ENCODE results near the gene ECM2.
A peak's percentile ranks its signal among the peaks of the same experiment; 100 is the strongest.

Gene ECM2

DNA sequence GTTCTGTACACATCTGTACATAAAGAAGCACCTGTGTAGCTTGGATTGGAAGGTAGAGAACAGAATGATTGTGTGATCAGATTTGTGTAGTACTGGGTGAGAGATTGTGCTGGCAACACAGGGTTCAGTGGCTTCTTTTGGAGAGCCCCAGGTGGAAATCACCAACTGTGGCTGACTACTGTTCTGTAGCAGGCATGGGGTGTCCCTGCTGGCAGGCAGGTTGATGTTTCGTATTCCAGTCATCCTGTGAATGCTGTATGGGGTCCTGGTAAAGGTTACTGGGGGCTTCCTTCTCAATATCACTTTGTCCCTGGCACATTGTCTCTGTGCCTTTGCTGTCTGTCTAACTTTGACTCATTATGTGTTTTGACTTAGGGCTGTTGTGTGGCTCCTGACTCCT is 58.8 kb downstream of the ECM2 start:
- no peak overlapping the region for H3K4me3 ChIP-seq (replicated peaks in 1 of 2; ENCODE audit: low read depth in 2 of 2, low read length in 2 of 2)
- DNase-seq (ENCODE audit: low read depth in 2 of 2): no peak
- TF ChIP-seq, protein P1, sequence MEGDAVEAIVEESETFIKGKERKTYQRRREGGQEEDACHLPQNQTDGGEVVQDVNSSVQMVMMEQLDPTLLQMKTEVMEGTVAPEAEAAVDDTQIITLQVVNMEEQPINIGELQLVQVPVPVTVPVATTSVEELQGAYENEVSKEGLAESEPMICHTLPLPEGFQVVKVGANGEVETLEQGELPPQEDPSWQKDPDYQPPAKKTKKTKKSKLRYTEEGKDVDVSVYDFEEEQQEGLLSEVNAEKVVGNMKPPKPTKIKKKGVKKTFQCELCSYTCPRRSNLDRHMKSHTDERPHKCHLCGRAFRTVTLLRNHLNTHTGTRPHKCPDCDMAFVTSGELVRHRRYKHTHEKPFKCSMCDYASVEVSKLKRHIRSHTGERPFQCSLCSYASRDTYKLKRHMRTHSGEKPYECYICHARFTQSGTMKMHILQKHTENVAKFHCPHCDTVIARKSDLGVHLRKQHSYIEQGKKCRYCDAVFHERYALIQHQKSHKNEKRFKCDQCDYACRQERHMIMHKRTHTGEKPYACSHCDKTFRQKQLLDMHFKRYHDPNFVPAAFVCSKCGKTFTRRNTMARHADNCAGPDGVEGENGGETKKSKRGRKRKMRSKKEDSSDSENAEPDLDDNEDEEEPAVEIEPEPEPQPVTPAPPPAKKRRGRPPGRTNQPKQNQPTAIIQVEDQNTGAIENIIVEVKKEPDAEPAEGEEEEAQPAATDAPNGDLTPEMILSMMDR (IDR thresholded peaks at IDR 0.05; ENCODE audit: low read depth, low read length): no peak

DNA sequence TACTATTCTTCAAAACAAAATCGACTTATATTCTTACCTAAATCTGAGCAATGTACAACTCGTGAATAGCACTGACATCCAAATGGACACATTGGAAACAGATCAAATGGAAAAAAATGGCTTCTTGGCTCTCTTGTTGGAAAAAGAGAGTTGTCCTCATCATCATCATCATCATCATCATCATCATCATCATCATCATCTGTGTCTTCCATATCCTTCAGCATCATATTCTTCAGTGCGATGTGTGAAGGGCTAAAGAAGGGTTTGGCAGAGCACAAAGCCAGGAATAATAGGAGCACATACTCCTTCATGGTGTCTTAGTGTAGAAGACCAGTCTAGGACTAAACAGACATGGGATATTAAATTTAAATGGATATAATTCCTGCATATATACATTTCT is 61.2 kb downstream of the ECM2 start:
- no peak overlapping the region for H3K4me3 ChIP-seq (replicated peaks in 1 of 2; ENCODE audit: low read depth in 2 of 2, low read length in 2 of 2)
- DNase-seq (ENCODE audit: low read depth in 2 of 2): no peak
- TF ChIP-seq, protein P1 (IDR thresholded peaks at IDR 0.05; ENCODE audit: low read depth, low read length): no peak

DNA sequence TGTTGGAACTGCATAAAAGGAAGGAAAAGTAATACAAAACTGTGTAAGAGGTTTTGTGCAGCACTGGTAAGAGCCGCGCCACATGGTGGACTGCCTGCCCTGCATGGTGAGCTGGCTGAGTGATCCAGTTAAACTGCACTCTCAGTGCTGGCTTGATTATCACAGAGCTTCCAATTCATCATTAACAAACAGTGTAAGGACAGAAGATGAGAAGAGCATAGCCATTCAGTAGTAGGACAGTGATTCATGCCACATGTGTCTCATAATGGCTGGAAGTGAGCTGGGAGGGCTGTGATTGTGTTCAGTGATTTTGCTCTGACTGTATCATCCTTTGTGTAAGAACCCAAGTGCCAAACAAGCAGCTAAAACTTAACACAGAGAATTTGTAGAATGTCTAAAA is 67.6 kb downstream of the ECM2 start:
- H3K4me3 ChIP-seq (replicated peaks in 1 of 2; ENCODE audit: low read depth in 2 of 2, low read length in 2 of 2): no peak overlapping the region
- TF ChIP-seq, protein P1 (IDR thresholded peaks at IDR 0.05; ENCODE audit: low read depth, low read length): no peak
- peak in 1 of 2 donors; percentile 55 for DNase-seq (ENCODE audit: low read depth in 2 of 2)

DNA sequence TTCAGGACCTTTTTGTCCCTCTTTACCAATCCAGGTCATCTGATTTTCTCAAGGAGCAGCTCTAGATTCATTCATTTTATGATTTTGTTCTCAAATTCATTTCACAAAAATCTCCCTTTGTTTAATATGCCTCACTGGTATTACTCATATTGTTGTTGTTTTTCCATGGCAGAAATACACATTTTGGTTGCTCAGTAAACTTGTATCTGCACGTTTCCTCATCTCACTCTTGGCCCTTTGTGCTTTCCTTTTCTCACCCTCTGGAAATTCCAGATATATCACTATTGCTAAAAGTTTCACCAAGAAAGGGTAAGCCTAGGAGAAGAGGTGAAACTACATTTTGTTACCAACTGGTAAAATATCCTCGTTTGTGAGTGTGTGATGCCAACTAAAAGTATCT is 68.3 kb downstream of the ECM2 start:
- TF ChIP-seq, protein P1 (IDR thresholded peaks at IDR 0.05; ENCODE audit: low read depth, low read length): no peak
- no peak overlapping the region for H3K4me3 ChIP-seq (replicated peaks in 1 of 2; ENCODE audit: low read depth in 2 of 2, low read length in 2 of 2)
- peak in 1 of 2 donors; percentile 14 for DNase-seq (ENCODE audit: low read depth in 2 of 2)

DNA sequence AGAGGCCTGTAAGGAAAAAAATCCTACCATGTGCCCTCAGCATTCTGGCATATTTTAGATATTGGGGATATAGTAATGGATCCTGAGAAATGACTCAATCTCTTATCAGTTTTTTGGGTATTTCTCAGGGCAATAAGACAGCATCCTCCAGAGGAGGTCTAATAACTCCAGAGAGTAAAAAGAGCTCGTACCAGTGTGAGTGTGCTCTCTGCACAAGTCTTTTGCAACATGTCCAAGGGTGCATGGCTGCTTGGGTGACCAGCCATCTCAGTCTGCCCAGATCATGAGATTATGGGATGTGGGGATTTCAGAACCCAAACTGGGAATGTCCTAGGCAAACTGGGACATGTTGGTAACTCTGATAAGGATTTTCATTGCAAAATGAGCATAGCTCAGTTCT is 68.7 kb downstream of the ECM2 start:
- TF ChIP-seq, protein P1 (IDR thresholded peaks at IDR 0.05; ENCODE audit: low read depth, low read length): no peak

DNA sequence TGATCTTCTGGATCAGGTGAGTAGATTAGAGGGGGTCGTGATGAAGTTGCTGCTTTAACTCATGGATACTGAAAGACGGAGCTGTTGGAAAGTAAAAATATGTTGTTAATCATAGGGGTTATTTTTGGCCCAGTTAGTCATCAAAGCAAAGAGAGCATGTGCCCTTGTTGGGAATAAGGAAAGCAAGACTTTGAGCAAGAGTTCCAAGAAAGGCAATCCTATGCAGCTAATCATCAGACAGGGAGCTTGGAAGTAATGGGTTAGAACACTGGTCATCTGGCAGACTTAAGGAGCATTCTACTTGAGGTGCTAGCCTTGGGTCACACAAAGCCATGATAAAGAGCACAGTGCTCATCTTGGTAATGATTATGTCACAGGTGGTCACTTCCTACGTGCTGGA is 71.8 kb downstream of the ECM2 start:
- TF ChIP-seq, protein P1 (IDR thresholded peaks at IDR 0.05; ENCODE audit: low read depth, low read length): no peak
- H3K4me3 ChIP-seq (replicated peaks in 1 of 2; ENCODE audit: low read depth in 2 of 2, low read length in 2 of 2): no peak overlapping the region
- DNase-seq (ENCODE audit: low read depth in 2 of 2): peak; percentile 82 to 93

More for the DNA sequence above, 68.7 kb downstream of the ECM2 start:
- no peak overlapping the region for H3K4me3 ChIP-seq (replicated peaks in 1 of 2; ENCODE audit: low read depth in 2 of 2, low read length in 2 of 2)
- DNase-seq (ENCODE audit: low read depth in 2 of 2): no peak

DNA sequence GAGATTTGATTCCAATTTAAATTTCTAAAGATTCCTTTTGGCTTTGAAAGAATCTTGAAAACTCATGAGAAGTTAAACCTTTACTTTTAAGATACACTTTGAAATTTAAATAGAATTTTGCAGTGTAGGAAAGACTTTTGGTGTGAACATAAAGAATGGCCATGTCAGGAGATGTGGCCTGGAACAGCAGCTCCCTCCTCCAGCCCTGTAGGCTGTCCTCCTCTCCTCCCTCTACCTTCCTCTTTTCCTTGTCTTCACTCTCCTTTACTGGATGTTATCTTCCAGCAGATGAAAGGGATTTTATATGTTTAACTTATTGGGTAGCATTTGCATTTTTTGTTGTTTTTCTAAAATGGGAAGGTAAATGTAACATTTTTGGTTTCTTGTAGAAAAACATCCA is 72.4 kb downstream of the ECM2 start:
- DNase-seq (ENCODE audit: low read depth in 2 of 2): no peak
- TF ChIP-seq, protein P1 (IDR thresholded peaks at IDR 0.05; ENCODE audit: low read depth, low read length): no peak
- H3K4me3 ChIP-seq (replicated peaks in 1 of 2; ENCODE audit: low read depth in 2 of 2, low read length in 2 of 2): no peak overlapping the region

All from cardiac fibroblast (primary cell).